LNCAP (cell line): ENCODE measurements around the gene TRPM7.

ENCODE experiments used
- CTCF ChIP-seq: fragments of 450-650 bp; IDR thresholded peaks from 2 replicates; pipeline ENCODE4 v1.5.1; 2017; ENCODE audit warnings: mild to moderate bottlenecking

The TRPM7 gene

DNA sequence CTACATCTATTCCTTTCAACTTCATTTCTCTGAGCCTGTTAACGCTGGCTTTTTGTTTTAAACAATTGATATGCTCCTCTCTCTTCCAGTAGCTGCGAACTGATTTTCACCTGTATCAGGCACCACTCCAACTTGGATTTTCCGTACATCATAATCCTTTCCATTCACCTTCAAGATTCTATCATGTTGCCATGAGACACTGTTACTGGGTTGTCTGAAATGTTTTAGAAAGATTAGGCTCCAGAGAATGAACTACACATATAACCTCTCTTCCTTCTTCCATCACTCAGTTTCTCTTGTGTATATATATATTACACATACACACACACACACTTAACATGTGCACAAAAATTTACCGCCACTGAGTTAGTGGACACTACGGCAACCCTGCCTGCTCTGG lies 140.0 kb downstream of the TRPM7 start, which contains the start of gene USP50:
Gene USP50, minus strand, starts transcription at position 101 of the 400 bp plus-strand sequence. CDS start 141 bp downstream, outside the sequence.
- TF ChIP-seq CTCF = no peak

DNA sequence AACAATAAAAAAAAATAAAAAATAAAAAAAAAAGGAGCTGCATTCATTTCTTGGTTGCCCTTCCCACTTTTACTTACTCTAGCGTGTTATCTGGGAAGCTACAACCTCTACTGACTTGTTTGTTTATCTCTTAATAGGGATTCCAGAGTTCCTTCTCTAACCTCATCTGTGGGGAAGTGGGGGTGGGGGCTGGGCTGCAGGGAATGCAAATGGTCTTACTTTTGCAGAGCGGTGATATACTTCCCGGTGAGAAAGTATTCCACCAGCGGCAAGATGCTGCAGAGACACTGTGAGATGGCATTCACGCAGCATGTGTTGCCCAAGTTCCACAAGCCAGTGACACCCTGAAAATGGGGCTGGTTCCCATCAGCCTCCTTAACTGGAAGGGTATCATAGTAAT lies 142.2 kb downstream of the TRPM7 start:
- TF ChIP-seq CTCF = no peak

- TF ChIP-seq CTCF = no peak
Measured at GRCh38 chr15:50543556-50543955, 143.0 kb downstream of the TRPM7 start.

- no peak for TF ChIP-seq CTCF
Measured at GRCh38 chr15:50542887-50543210, 143.7 kb downstream of the TRPM7 start.

DNA sequence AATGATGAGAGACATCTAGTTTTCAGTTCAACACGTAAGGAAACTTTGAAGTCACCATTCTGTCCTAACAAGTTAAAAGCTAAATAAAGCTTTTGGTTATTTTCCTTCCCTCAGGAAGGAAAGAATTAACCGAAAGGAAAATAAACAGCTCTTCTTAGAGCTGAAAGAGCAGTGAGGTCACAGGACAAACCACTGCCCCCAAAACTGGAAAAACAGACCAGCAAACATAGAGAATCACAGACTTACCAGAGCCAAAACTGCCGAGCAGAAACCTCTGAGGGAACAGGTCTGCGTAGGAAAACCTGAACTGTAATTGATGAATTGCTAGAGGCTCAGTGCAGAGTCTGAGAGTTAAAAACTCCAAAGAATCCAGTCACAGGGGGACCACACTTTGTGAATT lies 154.8 kb downstream of the TRPM7 start:
- no peak for TF ChIP-seq CTCF

DNA sequence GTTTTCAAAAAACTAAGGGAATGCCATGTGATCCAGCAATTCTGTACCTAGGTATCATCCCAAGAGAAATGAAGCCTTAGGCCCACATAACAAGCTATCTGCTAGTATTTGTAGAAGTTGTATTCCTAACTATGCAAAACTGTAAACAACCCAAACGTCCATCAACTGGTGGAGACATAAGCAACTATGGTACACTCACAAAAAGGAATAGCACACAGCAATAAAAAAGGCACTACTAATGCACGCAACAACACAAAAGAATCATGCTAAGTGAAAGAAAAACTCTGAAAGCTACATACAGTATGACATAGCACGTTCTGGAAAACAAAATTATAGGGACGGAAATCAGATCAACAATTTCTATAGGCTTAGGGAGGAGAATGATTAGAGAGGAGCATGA lies 155.4 kb downstream of the TRPM7 start:
- no peak for TF ChIP-seq CTCF

- no peak for TF ChIP-seq CTCF
Measured at GRCh38 chr15:50523851-50524251, 162.7 kb downstream of the TRPM7 start.

GRCh38 chr15:50519740-50520425 lies 166.7 kb downstream of the TRPM7 start:
- TF ChIP-seq CTCF = no peak
